Epithelial cell of esophagus (primary cell): Measurements from ENCODE around the gene XRCC6.
"Not testable (repeated sequence)": the region's sequence is repeated elsewhere in the genome, so short reads cannot be mapped to it uniquely, and the experiment has no call there.

ENCODE experiments used
- DNase-seq: peaks from one replicate; pipeline ENCODE4 v3.0.0; 2010; ENCODE audit warnings: low read depth
- H3K4me3 ChIP-seq: 2 replicates; pipeline ENCODE4 v1.5.1; 2011; ENCODE audit warnings: mild to moderate bottlenecking, low read length, control low read depth
- TF ChIP-seq, protein P1 (sequence below): IDR thresholded peaks from 2 replicates; pipeline ENCODE4 v1.5.1; 2011; ENCODE audit warnings: low read depth, mild to moderate bottlenecking, low read length, control low read depth, inconsistent platforms; ENCODE audit not compliant: insufficient read depth; ENCODE audit errors: missing control alignments

The XRCC6 gene

GRCh38 chr22:41661088-41661487 is 40.0 kb downstream of the XRCC6 start:
- TF ChIP-seq, protein P1, sequence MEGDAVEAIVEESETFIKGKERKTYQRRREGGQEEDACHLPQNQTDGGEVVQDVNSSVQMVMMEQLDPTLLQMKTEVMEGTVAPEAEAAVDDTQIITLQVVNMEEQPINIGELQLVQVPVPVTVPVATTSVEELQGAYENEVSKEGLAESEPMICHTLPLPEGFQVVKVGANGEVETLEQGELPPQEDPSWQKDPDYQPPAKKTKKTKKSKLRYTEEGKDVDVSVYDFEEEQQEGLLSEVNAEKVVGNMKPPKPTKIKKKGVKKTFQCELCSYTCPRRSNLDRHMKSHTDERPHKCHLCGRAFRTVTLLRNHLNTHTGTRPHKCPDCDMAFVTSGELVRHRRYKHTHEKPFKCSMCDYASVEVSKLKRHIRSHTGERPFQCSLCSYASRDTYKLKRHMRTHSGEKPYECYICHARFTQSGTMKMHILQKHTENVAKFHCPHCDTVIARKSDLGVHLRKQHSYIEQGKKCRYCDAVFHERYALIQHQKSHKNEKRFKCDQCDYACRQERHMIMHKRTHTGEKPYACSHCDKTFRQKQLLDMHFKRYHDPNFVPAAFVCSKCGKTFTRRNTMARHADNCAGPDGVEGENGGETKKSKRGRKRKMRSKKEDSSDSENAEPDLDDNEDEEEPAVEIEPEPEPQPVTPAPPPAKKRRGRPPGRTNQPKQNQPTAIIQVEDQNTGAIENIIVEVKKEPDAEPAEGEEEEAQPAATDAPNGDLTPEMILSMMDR, result no peak
- no peak for DNase-seq
- H3K4me3 ChIP-seq, result no peak overlapping the region

DNA sequence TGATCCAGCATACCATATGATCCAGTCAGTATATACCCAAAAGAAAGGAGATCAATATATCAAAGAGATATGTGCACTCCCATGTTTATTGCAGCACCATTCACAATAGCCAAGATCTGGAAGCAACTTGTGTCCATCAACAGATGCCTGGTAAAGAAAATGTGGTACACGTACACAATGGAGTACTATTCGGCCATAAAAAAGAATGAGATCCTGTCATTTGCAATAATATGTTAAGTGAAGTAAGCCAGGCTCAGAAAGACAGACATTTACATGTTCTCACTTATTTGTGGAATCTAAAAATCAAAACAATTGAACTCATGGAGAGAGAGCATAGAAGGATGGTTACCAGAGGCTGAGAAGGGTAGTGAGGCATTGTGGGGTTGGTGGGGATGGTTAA is 40.6 kb downstream of the XRCC6 start:
- DNase-seq, result no peak
- TF ChIP-seq, protein P1, result no peak
- no peak overlapping the region for H3K4me3 ChIP-seq

- DNase-seq, result not testable (repeated sequence)
These were observed 42.5 kb downstream of the XRCC6 start for GRCh38 chr22:41663594-41663993.

DNA sequence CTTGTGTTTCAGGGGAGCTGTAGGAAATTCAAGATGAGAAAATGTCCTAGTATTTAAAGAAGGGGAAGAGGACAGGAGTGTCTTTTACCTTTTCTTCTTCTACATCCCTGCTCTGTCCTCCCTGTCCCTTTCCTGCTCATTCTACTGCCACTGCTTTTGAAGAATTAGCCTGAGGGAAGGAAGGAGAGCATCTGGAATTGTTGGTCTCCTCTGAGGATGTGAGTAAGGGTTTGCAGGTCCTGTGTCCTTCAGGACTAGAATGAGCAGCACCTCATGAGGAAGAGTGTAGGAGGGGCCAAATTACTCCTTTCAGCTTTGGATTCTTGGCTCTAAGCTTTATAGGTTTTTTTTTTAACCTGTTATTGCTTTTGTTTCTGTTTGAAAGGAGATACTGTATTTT is 43.4 kb downstream of the XRCC6 start:
- no peak overlapping the region for H3K4me3 ChIP-seq
- TF ChIP-seq, protein P1, result no peak
- DNase-seq, result peak; percentile 29

More at GRCh38 chr22:41663594-41663993, 42.5 kb downstream of the XRCC6 start:
- not testable (repeated sequence) for H3K4me3 ChIP-seq

DNA sequence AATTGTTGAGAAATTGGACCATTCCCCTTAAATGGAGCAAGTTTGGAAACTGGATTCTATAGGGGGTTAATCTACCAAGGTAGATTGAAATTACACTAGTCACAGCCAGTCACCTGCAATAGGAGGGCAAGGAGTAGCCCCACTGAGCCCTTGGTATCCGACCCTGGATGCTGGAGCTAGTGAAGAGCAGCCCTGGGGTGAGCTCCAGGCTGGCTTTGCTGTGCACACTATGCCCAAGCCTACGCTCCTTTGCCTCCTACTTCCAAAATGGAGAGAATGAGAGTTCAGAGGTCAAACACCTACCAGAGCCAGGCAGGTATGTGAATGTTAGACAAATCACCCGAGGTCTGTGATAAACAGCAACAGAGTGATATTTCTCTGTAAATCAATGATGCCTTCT is 43.9 kb downstream of the XRCC6 start:
- DNase-seq, result no peak
- TF ChIP-seq, protein P1, result no peak
- H3K4me3 ChIP-seq, result no peak overlapping the region

GRCh38 chr22:41668971-41669911 is 48.1 kb downstream of the XRCC6 start:
- peak; percentile 43 for DNase-seq

GRCh38 chr22:41672096-41672495 is 51.0 kb downstream of the XRCC6 start:
- peak; percentile 94 for DNase-seq
- H3K4me3 ChIP-seq, result not testable (repeated sequence)

More at GRCh38 chr22:41668971-41669911, 48.1 kb downstream of the XRCC6 start:
- TF ChIP-seq, protein P1, result no peak
- H3K4me3 ChIP-seq, result no peak overlapping the region

DNA sequence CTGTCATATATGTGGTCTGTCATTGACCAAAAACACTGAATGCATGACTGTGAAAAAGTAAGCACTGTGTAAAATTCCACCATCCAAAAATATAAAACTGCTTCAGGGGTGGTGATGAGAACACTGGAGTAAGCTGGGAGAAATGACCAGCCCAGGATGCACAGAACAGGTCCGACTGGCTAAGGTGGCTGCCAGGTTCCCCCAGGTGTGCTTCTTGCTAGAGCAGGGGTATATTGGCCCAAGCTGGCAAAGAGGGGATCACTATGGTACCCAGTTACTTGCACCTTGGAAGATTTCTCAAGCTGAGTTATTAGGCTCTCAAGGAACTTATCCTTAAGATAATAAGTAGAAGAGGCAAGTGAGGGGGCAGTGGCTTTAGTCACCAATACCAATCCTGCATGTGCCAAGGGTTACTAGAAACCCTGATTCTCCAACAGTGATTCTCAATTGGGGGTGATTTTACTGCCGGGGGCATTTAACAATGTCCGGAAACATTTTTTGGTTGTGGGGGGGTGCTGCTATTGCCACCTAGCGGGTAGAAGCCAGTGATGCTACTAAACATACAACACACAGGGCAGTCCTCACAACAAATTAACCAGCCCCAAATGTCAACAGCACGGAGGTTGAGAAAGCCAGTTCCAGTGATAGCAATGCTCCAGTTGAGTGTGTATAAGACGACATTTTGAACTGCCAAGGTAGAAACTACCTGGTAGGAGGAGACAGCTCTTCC is 51.9 kb downstream of the XRCC6 start:
- peak; percentile 38 for DNase-seq
- no peak overlapping the region for H3K4me3 ChIP-seq
- TF ChIP-seq, protein P1, result peak; percentile 44
